Stimulated activated CD4-positive, alpha-beta T cell treated with anti-CD3 and anti-CD28 coated beads, Interleukin-2, amount 100 ng/mL, for 4 hours (primary cell): Measurements from ENCODE around the gene SEMA4G.

Source experiments
- DNase-seq: peaks from one replicate; pipeline ENCODE4 v3.0.0-alpha.2; 2020; ENCODE audit warnings: low read depth

The SEMA4G gene

DNA sequence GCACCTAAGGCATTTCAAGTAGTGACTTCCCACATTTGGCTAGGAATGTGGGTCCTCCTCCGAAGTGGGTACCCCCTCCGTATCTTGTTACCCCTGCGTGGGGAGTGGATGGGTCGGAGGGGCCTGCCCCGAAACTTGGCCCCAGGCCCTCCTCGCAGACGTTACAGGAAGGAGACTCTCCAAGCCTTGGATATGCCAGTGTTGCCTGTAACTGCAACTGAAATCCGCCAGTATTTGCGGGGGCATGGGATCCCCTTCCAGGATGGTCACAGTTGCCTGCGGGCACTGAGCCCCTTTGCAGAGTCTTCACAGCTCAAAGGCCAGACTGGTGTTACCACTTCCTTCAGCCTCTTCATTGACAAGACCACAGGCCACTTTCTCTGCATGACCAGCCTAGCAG, 18.9 kb downstream of the SEMA4G start:
- DNase-seq, result no peak

DNA sequence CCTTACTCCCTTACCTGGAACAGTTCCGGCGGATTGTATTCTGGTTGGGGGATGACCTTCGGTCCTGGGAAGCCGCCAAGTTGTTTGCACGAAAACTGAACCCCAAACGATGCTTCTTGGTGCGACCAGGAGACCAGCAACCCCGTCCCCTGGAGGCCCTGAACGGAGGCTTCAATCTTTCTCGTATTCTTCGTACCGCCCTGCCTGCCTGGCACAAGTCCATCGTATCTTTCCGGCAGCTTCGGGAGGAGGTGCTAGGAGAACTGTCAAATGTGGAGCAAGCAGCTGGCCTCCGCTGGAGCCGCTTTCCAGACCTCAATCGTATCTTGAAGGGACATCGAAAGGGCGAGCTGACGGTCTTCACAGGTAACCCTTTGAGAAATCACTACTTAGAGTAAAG, 19.8 kb downstream of the SEMA4G start:
- no peak for DNase-seq

DNA sequence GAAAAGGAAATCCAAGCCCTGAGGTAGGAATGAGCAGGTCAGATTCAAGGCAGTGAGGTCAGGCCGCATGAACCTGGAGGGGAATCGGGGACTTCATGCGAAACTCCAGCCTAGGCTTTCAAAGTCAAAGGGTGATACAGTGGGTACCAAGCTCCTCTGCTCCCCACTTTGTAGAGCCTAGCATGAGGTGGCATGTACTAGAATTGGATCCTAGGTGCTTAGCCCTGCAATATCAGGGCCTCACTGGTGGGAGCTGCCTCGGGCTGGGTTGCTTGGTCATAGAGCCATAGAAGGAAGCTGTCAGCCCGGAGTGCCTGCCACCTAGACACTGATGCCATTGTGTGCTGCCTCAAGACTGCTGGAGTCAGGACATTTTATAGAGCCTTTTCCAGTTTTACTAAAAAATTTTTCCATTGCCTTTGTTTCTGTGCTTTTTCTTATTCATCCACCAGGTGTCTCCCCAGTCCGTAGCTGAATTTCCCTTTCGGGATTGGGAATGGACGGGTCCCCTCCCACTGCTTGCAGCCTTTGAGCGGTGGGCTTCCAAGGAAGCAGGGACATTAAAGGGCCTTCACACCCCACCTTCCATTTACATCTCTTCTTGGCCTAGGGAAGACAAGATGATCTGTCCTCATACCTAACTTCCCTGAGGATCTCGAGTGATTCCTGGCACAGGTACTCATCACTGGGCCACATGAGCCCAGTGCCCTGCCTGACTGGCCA, 24.8 kb downstream of the SEMA4G start:
- no peak for DNase-seq

DNA sequence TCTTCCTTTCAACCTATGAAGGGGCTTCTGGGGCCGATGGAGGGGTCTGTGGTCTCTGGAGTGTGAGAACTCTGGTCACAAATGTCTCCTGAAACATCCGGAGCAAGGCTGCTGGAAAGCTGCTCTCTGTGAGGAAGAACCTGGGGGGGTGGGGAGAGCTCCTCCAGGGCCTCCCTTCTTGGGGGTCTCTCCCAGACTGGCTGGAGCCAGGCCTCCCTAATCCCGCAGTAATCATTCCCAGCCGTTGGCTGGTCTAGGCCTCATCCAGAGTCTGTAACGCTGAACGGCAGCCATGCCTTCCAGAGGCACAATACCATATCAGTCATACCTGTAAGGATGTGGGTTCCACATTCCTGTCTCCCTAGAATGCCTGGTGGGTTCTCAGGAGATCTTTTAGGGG, 25.9 kb downstream of the SEMA4G start:
- no peak for DNase-seq

DNA sequence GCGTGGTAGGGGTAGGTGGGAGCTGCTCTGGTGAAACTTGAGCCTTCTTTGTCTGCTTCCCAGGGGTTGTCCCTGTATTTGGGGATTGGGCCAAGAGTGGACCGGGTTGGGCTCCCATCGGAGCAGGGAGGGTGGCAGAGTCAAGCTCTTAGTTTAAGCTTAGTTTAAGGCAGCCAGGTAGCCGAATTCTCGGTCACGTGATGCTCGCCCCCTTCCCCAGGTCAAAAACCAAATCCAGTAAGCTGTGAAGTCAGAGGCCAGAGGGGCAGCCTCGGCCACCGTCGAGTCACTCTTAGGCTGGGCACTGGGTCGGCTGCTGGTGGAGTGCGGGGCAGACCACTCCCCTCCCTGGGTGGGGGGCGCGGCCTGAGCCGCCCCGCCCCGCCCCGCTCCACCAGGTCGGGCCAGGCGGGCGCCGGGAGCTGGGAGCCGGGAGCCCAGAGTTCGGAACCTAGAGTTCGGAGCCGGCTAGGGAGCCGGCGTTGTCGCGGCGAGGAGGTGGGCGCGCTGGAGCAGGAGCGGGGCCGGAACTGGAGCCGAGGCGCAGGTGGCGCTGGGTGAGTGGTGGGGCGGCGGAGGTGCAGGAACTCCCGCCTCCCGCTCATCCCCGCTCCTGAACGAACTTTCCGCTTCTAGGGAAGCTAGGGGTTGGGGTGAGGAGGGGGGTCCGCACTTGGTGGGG, 27.5 kb downstream of the SEMA4G start:
- DNase-seq, result no peak

DNA sequence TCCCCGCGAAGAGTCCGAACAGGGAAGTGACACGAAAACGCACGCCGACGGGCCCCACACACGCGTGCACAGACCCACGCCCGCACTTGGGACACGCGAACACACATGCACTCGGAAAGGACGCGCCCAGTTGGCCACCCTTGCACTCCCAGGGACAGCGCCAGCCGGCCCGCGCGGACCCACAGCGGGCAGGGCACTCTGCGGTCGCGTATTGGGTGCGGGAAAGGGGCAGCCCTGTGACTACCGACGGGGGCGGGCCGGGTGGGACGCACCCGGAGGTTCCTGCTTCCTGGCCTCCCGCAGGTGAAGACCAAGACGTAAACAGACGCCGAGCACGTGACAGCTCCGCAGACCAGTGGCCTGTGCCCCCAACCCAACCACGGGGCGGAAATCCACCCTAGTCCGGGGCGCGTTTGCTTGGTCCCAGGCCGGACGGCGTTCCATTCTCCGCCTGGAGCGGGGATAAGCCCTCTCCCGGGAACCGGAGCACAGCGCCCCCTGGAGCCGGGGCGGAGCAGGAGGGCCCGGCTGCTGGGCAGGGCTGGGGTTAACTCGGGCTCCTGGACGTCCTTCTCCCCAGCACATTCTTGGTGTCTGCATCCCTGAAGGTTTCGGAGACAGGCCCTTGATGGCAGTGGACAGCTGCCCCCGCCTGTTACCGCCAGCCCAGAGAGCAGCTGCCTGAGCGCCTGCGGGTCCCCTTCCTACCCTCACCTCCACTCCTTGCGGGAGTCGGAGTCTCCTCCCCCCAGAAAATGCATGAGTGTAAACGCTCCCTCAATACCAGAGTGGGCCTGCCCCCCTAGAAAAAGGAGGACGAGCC, 28.3 kb downstream of the SEMA4G start:
- peak; percentile 45 for DNase-seq

DNA sequence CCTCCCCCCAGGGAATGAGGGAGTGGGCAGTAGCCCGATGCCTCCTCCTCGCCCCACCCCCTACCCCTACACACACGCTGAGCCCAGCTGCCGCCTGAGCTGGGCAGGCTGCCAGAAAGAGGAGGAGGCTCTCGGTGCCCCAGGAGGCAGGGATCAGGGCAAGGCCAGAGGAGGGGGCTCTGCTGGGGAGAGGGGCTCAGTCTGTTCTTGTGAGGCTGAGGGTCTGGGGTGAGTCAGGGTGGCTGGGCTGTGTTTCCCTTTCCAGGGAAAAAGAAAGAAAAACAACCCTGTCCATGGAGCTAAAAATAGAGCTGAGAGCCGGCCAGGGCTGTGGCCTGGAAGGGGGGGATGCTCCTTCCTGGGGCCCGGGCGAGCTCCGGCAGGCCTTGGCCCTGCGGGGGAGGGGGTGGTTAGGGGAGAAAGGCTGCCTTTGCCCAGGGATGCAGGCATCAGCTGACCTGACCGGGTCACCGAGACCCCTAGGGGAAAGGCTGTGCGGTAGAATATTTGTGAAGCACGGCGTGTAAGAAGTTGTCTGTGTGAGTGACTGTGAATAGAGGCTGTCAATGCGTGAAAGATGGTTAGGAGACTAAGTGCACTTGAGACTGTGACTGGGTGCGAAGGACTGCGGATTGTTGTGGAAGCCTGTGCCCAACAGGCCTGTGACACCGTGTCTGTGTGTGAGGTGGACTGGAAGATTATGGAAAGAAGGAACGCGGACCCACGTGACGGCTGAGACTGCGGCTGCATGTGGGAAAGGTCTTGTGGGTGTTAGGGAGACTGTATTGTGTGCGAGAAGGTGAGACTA, 29.1 kb downstream of the SEMA4G start:
- DNase-seq, result peak; percentile 60

DNA sequence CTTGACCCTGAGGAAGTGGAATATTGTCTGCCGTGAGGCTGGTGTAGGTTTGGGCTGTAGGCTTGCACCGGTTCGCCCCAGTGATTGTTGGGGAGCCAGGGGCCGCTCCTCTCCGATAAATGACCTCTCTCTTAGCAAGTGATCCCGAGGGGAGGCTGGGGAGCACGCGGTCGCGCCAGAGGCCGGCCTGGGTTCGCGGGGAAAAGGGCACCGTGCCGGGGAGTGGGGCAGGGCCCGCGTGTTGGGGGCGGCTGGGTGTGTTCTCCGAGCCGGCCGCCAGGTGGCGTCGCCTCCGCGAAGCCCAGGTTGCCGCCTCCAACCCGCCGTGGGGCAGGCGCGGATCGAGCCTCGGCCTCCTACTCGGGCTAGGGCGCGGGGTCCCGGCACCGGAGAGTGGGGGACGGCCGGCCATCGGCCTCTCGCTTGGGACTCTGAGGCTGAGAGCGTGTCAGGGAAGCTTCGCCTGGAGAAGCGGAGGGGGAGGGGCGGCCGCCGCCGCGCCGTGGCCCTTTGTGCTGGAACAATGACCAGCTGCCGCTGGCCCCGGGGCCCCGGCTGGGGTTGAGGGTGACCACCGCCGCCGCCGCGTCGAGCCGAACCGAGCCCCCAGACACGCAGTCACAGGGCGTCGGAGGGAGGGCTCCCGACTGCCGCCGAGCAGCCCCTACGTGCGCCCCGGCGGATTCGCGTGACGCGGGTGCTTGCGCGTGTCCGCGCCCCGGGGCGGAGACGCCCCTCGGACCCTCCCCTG, 29.9 kb downstream of the SEMA4G start:
- peak; percentile 68 for DNase-seq

DNA sequence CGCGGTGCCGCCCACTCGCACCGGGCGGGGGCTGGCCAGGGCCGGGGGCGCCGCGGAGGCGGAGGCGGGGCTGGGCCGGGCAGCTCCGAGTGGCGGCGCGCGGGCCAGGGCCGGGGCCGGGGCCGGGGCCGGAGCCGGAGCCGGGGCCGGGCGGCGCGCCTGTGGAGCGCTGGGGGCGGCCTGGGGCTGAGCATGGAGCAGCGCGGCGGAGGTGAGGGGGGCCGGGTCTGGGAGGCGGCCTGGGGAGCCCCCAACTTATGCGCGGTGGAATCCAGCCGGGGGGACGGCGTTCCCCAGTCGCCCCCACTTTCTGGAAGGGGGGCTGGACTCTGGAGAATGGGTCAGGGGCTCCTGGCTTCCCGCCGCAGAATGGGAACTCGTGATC, 30.4 kb downstream of the SEMA4G start, which contains the start of gene LZTS2:
TSS of gene LZTS2 (plus strand) at position 67 of the 385 bp plus-strand sequence. CDS start 2,731 bp downstream, outside the sequence.
- DNase-seq, result no peak

DNA sequence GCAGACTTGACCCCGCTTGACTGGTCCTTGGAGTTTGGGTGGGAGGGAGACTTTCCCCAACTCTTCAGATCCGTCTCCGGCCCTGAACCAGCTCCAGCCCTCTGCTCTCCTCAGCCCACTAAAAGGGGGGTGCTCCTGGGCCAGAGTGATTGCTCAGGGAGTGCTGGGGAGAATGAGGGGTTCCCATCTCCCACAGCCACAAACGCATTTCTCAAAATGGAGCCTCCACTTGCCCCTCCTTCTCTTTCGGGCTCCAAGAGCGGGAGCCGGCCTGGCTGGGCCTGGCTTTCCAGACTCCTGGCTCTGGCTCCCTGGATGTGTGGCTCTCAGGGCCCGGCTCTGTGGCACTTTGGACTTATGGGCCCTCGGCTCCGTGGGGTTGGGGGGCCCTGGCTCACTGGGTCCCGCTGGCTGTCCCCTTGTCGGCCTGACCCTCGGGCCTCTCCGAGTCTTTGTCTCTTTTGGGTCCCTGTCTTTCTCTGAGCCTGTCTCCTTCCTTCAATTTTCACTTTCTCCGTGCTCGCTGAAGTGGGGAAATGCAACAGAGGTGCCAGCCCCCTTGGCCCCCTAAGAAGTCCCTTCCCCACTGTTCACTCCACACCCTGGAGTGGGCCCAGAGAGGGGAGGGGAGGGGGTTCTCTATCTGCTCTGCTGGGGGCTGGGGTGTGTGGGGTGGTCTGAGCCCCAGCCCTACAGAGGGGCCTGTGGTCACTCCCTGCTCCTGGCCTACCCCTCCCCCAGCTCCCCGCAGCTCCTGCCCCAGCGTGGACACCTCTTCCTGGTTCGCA, 31.0 kb downstream of the SEMA4G start:
- no peak for DNase-seq

DNA sequence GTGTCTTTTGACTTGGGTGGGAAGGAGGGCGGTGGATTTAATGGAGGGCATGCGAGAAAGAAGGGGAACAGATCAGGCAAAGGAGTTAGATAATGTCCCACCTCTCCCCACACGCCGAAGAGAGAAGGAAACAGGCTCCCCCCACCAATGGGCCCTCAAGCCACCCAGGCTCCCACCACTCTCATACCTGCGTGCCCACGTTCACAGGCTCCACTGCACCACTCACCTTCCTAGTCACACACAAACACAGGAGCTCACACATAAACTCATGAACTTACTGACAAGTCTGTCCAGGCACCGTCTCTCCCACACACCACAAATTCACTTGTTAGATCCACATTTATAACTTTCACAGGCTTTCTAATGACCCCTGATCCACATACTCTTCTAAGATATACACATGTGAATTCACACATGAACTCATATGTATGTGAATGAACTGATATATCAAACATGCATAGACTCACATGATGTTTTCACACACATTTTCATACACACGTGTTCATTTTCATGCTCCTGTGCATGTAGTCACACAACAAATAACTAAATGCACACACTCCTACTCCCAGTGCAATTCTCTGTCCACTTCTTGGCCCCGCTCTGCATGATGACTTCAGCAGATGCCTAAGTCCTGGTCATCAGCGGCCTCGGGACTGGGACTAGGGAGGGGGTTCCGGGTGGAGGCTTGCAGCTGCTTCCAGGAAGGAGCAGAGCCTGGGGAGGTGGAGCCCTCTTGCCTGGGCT, 31.8 kb downstream of the SEMA4G start:
- DNase-seq, result no peak

DNA sequence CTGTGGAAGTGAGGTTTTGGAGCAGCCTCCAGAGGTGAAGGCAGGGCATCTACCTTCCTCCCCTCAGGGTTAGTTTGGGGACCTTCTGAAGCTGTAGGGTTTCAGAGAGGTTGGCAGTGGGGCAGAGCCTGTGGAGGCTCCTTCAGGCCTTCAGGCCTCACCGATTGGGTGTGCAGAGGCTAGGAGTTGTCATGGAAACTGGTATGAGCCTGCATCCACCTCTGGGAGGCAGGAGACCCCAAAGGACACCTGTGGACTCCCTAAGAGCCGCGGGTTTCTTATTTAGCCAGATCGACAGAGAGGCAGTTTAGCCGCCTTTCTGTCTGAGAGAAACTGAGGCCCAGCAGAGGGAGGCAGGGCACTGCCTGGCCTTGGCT, 32.3 kb downstream of the SEMA4G start:
- no peak for DNase-seq

DNA sequence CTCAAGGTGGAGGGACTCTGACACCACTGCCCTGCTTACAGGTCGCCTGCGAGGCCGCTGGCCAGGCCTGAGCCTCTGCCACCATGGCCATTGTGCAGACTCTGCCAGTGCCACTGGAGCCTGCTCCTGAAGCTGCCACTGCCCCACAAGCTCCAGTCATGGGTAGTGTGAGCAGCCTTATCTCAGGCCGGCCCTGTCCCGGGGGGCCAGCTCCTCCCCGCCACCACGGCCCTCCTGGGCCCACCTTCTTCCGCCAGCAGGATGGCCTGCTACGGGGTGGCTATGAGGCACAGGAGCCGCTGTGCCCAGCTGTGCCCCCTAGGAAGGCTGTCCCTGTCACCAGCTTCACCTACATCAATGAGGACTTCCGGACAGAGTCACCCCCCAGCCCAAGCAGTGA, 33.2 kb downstream of the SEMA4G start:
- no peak for DNase-seq

DNA sequence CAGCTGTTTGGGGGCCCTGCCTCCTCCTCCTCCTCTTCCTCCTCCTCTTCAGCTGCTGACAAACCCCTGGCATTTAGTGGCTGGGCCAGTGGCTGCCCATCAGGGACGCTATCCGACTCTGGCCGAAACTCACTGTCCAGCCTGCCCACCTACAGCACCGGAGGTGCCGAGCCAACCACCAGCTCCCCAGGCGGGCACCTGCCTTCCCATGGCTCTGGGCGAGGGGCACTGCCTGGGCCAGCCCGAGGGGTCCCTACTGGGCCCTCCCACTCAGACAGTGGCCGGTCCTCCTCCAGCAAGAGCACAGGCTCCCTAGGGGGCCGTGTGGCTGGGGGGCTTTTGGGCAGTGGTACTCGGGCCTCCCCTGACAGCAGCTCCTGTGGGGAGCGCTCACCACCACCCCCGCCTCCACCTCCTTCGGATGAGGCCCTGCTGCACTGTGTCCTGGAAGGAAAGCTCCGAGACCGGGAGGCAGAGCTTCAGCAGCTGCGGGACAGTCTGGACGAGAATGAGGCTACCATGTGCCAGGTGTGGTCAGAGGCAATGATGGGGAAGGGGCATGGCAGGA, 34.4 kb downstream of the SEMA4G start:
- DNase-seq, result no peak

DNA sequence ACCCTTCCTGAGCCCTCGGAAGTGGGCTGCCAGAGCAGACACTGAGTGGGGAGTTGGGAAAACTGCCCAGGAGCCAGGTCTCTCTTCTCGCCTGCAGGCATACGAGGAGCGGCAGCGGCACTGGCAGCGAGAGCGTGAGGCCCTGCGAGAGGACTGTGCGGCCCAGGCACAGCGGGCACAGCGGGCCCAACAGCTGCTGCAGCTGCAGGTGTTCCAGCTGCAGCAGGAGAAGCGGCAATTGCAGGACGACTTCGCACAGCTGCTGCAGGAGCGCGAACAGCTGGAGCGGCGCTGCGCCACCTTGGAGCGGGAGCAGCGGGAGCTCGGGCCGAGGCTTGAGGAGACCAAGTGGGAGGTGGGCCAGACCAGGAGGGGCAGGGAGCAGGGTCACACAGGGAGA, 36.1 kb downstream of the SEMA4G start:
- no peak for DNase-seq

DNA sequence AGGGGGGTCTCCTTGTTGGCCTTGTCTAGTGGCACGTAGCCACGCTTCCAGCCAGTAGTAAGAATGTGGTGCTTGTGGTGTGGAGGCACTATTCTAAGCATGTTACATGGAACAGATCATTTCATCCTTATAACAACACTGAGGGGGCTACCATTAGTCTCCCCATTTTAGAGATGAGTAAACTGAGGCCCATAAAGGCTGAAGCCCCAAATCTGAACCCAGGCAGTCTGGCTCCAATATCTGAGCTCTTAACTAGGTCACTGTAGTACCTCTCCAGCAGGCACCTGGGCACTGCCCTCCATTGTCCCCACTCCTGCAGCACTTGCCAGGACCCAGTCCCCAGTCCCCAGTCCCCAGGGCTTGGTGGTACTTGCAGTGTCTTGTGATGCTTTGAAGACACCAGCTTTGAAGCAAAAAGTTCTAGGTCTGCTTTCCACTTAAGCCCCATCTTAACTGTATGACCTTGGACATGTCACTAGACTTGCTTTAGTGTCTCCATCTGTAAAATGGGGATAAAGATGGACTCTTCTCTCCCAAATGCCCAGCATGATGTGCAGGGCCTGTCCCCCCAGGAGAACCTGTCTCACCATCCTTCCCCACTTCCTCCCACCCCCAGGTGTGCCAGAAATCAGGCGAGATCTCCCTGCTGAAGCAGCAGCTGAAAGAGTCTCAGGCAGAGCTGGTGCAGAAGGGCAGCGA, 36.7 kb downstream of the SEMA4G start:
- no peak for DNase-seq

DNA sequence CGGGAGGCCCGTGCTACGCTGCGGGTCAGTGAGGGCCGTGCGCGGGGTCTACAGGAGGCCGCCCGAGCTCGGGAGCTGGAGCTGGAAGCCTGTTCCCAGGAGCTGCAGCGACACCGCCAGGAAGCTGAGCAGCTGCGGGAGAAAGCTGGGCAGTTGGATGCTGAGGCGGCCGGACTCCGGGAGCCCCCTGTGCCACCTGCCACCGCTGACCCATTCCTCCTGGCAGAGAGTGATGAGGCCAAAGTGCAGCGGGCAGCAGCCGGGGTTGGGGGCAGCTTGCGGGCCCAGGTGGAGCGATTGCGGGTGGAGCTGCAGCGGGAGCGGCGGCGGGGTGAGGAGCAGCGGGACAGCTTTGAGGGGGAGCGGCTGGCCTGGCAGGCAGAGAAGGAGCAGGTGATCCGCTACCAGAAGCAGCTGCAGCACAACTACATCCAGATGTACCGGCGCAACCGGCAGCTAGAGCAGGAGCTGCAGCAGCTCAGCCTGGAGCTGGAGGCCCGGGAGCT, 37.3 kb downstream of the SEMA4G start:
- no peak for DNase-seq

DNA sequence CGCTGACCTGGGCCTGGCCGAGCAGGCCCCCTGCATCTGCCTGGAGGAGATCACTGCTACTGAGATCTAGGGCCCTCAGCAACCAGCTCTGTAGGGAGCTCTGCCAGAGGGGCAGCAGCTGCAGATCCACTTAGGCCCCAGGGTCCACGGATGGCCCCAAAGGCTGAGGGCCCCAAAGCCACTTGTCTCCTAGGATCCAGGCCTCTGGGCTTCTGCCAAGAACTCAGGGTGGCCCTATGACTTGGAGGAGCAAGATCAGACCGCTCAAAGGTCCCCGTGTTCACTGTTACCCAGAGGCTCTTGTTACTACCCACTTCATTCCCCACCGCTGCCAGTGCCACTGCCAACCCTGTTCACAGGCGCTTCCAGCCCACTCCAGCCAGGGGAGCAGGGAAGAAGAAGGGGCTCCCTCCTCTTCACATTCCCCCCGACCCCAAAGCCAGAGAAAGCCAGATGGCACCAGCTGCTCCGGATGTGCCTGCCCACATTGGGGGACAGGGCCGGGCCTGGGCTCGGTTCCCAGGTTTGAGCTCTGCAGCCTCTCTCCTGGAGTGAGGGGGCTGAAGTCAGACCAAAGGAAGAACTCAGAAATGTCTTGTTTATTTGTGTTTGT, 37.9 kb downstream of the SEMA4G start:
- DNase-seq, result no peak
